GM12878 (cell line): Measurements from ENCODE around the gene TPBGL. TPM values are rescaled to one million over a fixed set of nuclear protein-coding genes. Genes with fewer than 3 reads are reported as not detected.

Source experiments
- ATAC-seq: fragments of 200-7000 bp; cut with Tn5 transposase; 3 replicates; pipeline ENCODE4 v1.9.1; 2020; ENCODE audit warnings: mild to moderate bottlenecking, moderate library complexity
- BruUV-seq: library from RNA; stranded (reverse); fragments of 400-500 nt; replicated peaks from 2 replicates; lab custom pipeline; 2021; lab: Mats Ljungman, UMichigan
- CTCF ChIA-PET: fragments of 300-600 bp; sonication (Branson Sonifier 250); formaldehyde crosslinking; extraction: SDS; loops from one replicate; lab custom pipeline; 2021; ENCODE audit warnings: inconsistent platforms; lab: Yijun Ruan, JAX
- POLR2A ChIA-PET: fragments of 350-600 bp; formaldehyde crosslinking; extraction: SDS; loops from one replicate; lab custom pipeline; 2021; ENCODE audit warnings: inconsistent platforms; lab: Charles Lee
- RAD21 ChIA-PET: fragments of 300-600 bp; sonication (Branson Sonifier 250); formaldehyde crosslinking; loops from one replicate; lab custom pipeline; 2023; ENCODE audit warnings: antibody characterized with exemption; ENCODE audit not compliant: unreplicated experiment; lab: Charles Lee
- SMC1A ChIA-PET: fragments of 300-600 bp; sonication (Branson Sonifier 250); formaldehyde crosslinking; loops from one replicate; lab custom pipeline; 2023; ENCODE audit not compliant: unreplicated experiment, uncharacterized antibody; lab: Charles Lee
- DNase-seq: peaks from one replicate; pipeline ENCODE4 v3.0.0-alpha.2; 2011; ENCODE audit warnings: low read depth, low spot score
- FAIRE-seq: peaks from 3 replicates; lab custom pipeline; 2011; peaks lifted over from hg19 to GRCh38; lab: Jason Lieb, UNC
- H2AFZ ChIP-seq: 2 replicates; pipeline ENCODE4 v1.6.0; 2011; ENCODE audit warnings: low read depth, low read length, control low read depth; ENCODE audit not compliant: control insufficient read depth
- H3K27ac ChIP-seq: 2 replicates; pipeline ENCODE4 v1.5.1; 2011; ENCODE audit warnings: control low read depth; ENCODE audit not compliant: control insufficient read depth, insufficient read depth
- H3K27me3 ChIP-seq, 2 experiments: replicated peaks in 1 of 2; 2 replicates each; pipeline versions ENCODE4 v1.6.0 to v1.6.1; 2011; ENCODE audit warnings: low read length in 1 of 2; ENCODE audit not compliant: control insufficient read depth in 2 of 2, insufficient read depth in 2 of 2
- H3K36me3 ChIP-seq, 2 experiments: 2 replicates each; pipeline ENCODE4 v1.5.1; 2011; ENCODE audit warnings: low read length in 1 of 2; ENCODE audit not compliant: control insufficient read depth in 2 of 2, insufficient read depth in 2 of 2
- H3K4me1 ChIP-seq: 2 replicates; pipeline ENCODE4 v1.6.1; 2011; ENCODE audit warnings: mild to moderate bottlenecking, low read length, moderate library complexity, mixed read lengths; ENCODE audit not compliant: control insufficient read depth, insufficient read depth
- H3K4me2 ChIP-seq: 2 replicates; pipeline ENCODE4 v1.6.0; 2011; ENCODE audit warnings: control low read depth; ENCODE audit not compliant: control insufficient read depth, insufficient read depth
- H3K4me3 ChIP-seq: fragments of 200-600 bp; sonication (generic); 2 replicates; pipeline ENCODE4 v1.5.1; 2016
- H3K79me2 ChIP-seq: 2 replicates; pipeline ENCODE4 v1.6.0; 2011; ENCODE audit warnings: low read length; ENCODE audit not compliant: control insufficient read depth, insufficient read depth
- H3K9ac ChIP-seq: 2 replicates; pipeline ENCODE4 v1.8.0; 2011; ENCODE audit warnings: low read length, control low read depth, mixed read lengths; ENCODE audit not compliant: control insufficient read depth, insufficient read depth
- H3K9me3 ChIP-seq: replicated peaks from 3 replicates; pipeline ENCODE4 v1.5.1; 2011; ENCODE audit warnings: mild to moderate bottlenecking, low read length; ENCODE audit not compliant: control insufficient read depth, insufficient read depth
- H4K20me1 ChIP-seq: 2 replicates; pipeline ENCODE4 v1.6.0; 2011; ENCODE audit not compliant: control insufficient read depth, insufficient read depth
- ATF3 ChIP-seq: IDR thresholded peaks from 2 replicates; pipeline ENCODE4 v1.6.1; 2011; ENCODE audit warnings: low read depth, mild to moderate bottlenecking, low read length, moderate library complexity, borderline replicate concordance; ENCODE audit errors: extremely low read depth
- CHD2 ChIP-seq: IDR thresholded peaks from 2 replicates; pipeline ENCODE4 v1.6.1; 2011; ENCODE audit warnings: low read depth, low read length, improper control_type of control experiment, borderline replicate concordance
- CREB1 ChIP-seq: IDR thresholded peaks from 2 replicates; pipeline ENCODE4 v1.6.1; 2012; ENCODE audit warnings: low read depth, mild to moderate bottlenecking, inconsistent platforms
- ETV6 ChIP-seq, 2 experiments: fragments of 450-650 bp in 1 of 2; IDR thresholded peaks in 1 of 2; conservative IDR thresholded peaks in 1 of 2; 2 replicates each; pipeline ENCODE4 v1.6.1; 2014; ENCODE audit warnings: antibody characterized with exemption in 1 of 2, borderline replicate concordance in 1 of 2, low read depth in 1 of 2, mild to moderate bottlenecking in 1 of 2, moderate library complexity in 1 of 2
- GABPA ChIP-seq: IDR thresholded peaks from 2 replicates; pipeline ENCODE4 v1.6.1; 2014; ENCODE audit warnings: antibody characterized with exemption, low read depth, mild to moderate bottlenecking, inconsistent platforms
- NFYA ChIP-seq: IDR thresholded peaks from 2 replicates; pipeline ENCODE4 v1.6.1; 2011; ENCODE audit warnings: low read depth, mild to moderate bottlenecking, low read length, improper control_type of control experiment, borderline replicate concordance
- NRF1 ChIP-seq: conservative IDR thresholded peaks from 2 replicates; pipeline ENCODE4 v1.6.1; 2011; ENCODE audit warnings: mild to moderate bottlenecking, low read depth, low read length, improper control_type of control experiment
- PKNOX1 ChIP-seq: fragments of 450-650 bp; IDR thresholded peaks from 2 replicates; pipeline ENCODE4 v1.6.1; 2016; ENCODE audit warnings: mild to moderate bottlenecking
- SMAD1 ChIP-seq: fragments of 450-650 bp; IDR thresholded peaks from 2 replicates; pipeline ENCODE4 v1.6.1; 2018; ENCODE audit warnings: mild to moderate bottlenecking, low read depth; ENCODE audit not compliant: partially characterized antibody
- SMAD5 ChIP-seq: IDR thresholded peaks from 2 replicates; pipeline ENCODE4 v1.6.1; 2016; ENCODE audit warnings: antibody characterized with exemption, low read depth
- TARDBP ChIP-seq: IDR thresholded peaks from 2 replicates; pipeline ENCODE4 v1.6.1; 2016; ENCODE audit warnings: borderline replicate concordance
- WGBS: methylation state at CpG from one replicate; pipeline ENCODE4 v1.1.6; 2016; ENCODE audit warnings: low lambda C conversion rate; ENCODE audit not compliant: insufficient replicate concordance, insufficient coverage; ENCODE audit errors: missing lambda C conversion rate; 5-methylcytosine and 5-hydroxymethylcytosine counted together
- in situ Hi-C: fragments of 300-500 bp; cut with MboI; formaldehyde crosslinking; loops from 9 replicates; pipeline ENCODE4 v1.14.3; 2018; ENCODE audit warnings: mixed read lengths
- intact Hi-C: fragments of 100-400 bp; cut with micrococcal nuclease; formaldehyde crosslinking; loops from one replicate; pipeline ENCODE4 v1.14.2; 2022; ENCODE audit not compliant: unreplicated experiment
- polyA plus RNA-seq, 11 experiments: library from polyadenylated mRNA; depleted of rRNA in 4 of 11; unstranded in 6 of 11; stranded (reverse) in 5 of 11; fragments of >200 nt; fragmentation: Nextera tagmentation in 4 of 11; fragmentation: Illumina TruSeq in 1 of 11; extraction: Ambion mirVana in 4 of 11; extraction: Trizol in 1 of 11; gene quantifications; 1 replicate in 1 of 11; 2 replicates in 10 of 11; pipeline versions ENCODE4 v1.2.1 to v1.2.3, GENCODE V29; 2011 to 2016; ENCODE audit warnings: inconsistent platforms in 2 of 11, missing spikeins in 2 of 11, low read depth in 1 of 11
- total RNA-seq, 4 experiments: library from RNA; depleted of rRNA in 3 of 4; stranded (reverse); fragments of >200 nt in 3 of 4; fragmentation: Illumina TruSeq in 1 of 4; extraction: Trizol in 1 of 4; gene quantifications; 2 replicates each; pipeline versions ENCODE4 v1.2.1 to v1.2.3, GENCODE V29; 2013 to 2021
- TF ChIP-seq, protein P1 (sequence below): fragments of 450-650 bp; IDR thresholded peaks from 2 replicates; pipeline ENCODE4 v1.6.1; 2018; ENCODE audit warnings: borderline replicate concordance, mild to moderate bottlenecking; ENCODE audit not compliant: partially characterized antibody
- TF ChIP-seq, protein P2 (sequence below): IDR thresholded peaks from 2 replicates; pipeline ENCODE4 v1.6.1; 2012; ENCODE audit warnings: mild to moderate bottlenecking, low read depth, low read length
- TF ChIP-seq, protein P3 (sequence below): fragments of 450-650 bp; IDR thresholded peaks from 2 replicates; pipeline ENCODE4 v1.6.1; 2014; ENCODE audit warnings: mild to moderate bottlenecking

The TPBGL gene
- total and polyA plus RNA-seq, 10 of the 15 experiments (the other 5 are each of a cell fraction or from before 2014, with no cell fraction given): not detected

- WGBS: 2% methylated on average over 5 of the region's 5 CpGs
- H3K27ac ChIP-seq: no peak overlapping the region
- no peak overlapping the region for H3K9ac ChIP-seq
- H3K9me3 ChIP-seq: no peaks in the 10 kb centered on the region
- no peak overlapping the region for H3K4me3 ChIP-seq
- H3K27me3 ChIP-seq: no peaks in the 10 kb centered on the region; a peak in 1 of 4 replicates
- FAIRE-seq (no peak), DNase-seq (no peak), ATAC-seq (no peak)
- H3K79me2 ChIP-seq: no peaks in the 10 kb centered on the region
- in situ Hi-C loops (no loop called here), intact Hi-C loops (no loop called here)
- H2AFZ ChIP-seq: no peak overlapping the region
- H3K36me3 ChIP-seq: no peaks in the 10 kb centered on the region
- no TSS peak for BruUV-seq
- no peak overlapping the region for H3K4me2 ChIP-seq
- SMC1A ChIA-PET: no interaction called here
- POLR2A ChIA-PET: no interaction called here
- CTCF ChIA-PET: interaction anchor here (0.6 to 1.6 kb wide), 4 partner anchors 19 to 98 kb away, joined by 3 to 5 read pairs (median 4); no protein-coding TSS in a partner anchor
- no peaks in the 10 kb centered on the region for H4K20me1 ChIP-seq
- RAD21 ChIA-PET: interaction anchor here (1.1 kb wide), 1 partner anchor 19 kb away, joined by 3 read pairs; no protein-coding TSS in a partner anchor
- no peaks in the 10 kb centered on the region for H3K4me1 ChIP-seq
- TF ChIP-seq CREB1: no peak
- no peak for TF ChIP-seq PKNOX1
- TF ChIP-seq NFYA: no peak
- TF ChIP-seq, protein P1, sequence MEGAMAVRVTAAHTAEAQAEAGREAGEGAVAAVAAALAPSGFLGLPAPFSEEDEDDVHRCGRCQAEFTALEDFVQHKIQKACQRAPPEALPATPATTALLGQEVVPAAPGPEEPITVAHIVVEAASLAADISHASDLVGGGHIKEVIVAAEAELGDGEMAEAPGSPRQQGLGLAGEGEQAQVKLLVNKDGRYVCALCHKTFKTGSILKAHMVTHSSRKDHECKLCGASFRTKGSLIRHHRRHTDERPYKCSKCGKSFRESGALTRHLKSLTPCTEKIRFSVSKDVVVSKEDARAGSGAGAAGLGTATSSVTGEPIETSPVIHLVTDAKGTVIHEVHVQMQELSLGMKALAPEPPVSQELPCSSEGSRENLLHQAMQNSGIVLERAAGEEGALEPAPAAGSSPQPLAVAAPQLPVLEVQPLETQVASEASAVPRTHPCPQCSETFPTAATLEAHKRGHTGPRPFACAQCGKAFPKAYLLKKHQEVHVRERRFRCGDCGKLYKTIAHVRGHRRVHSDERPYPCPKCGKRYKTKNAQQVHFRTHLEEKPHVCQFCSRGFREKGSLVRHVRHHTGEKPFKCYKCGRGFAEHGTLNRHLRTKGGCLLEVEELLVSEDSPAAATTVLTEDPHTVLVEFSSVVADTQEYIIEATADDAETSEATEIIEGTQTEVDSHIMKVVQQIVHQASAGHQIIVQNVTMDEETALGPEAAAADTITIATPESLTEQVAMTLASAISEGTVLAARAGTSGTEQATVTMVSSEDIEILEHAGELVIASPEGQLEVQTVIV: no peak
- TF ChIP-seq TARDBP: no peak
- no peak for TF ChIP-seq CHD2
- no peak for TF ChIP-seq SMAD1
- no peak for TF ChIP-seq NRF1
- no peak for TF ChIP-seq GABPA
- no peak for TF ChIP-seq ATF3
- TF ChIP-seq, protein P2, sequence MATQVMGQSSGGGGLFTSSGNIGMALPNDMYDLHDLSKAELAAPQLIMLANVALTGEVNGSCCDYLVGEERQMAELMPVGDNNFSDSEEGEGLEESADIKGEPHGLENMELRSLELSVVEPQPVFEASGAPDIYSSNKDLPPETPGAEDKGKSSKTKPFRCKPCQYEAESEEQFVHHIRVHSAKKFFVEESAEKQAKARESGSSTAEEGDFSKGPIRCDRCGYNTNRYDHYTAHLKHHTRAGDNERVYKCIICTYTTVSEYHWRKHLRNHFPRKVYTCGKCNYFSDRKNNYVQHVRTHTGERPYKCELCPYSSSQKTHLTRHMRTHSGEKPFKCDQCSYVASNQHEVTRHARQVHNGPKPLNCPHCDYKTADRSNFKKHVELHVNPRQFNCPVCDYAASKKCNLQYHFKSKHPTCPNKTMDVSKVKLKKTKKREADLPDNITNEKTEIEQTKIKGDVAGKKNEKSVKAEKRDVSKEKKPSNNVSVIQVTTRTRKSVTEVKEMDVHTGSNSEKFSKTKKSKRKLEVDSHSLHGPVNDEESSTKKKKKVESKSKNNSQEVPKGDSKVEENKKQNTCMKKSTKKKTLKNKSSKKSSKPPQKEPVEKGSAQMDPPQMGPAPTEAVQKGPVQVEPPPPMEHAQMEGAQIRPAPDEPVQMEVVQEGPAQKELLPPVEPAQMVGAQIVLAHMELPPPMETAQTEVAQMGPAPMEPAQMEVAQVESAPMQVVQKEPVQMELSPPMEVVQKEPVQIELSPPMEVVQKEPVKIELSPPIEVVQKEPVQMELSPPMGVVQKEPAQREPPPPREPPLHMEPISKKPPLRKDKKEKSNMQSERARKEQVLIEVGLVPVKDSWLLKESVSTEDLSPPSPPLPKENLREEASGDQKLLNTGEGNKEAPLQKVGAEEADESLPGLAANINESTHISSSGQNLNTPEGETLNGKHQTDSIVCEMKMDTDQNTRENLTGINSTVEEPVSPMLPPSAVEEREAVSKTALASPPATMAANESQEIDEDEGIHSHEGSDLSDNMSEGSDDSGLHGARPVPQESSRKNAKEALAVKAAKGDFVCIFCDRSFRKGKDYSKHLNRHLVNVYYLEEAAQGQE: no peak
- TF ChIP-seq, protein P3, sequence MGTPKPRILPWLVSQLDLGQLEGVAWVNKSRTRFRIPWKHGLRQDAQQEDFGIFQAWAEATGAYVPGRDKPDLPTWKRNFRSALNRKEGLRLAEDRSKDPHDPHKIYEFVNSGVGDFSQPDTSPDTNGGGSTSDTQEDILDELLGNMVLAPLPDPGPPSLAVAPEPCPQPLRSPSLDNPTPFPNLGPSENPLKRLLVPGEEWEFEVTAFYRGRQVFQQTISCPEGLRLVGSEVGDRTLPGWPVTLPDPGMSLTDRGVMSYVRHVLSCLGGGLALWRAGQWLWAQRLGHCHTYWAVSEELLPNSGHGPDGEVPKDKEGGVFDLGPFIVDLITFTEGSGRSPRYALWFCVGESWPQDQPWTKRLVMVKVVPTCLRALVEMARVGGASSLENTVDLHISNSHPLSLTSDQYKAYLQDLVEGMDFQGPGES: no peak
- no peak for TF ChIP-seq SMAD5
- no peak for TF ChIP-seq ETV6 (conservative IDR thresholded peaks at IDR 0.05 in 1 of 2, IDR thresholded peaks at IDR 0.05 in 1 of 2; ENCODE audit: borderline replicate concordance in 1 of 2, low read depth in 1 of 2)
Measured at GRCh38 chr11:75223954-75224643, 16.5 kb upstream of the TPBGL start.
